GM12875 (cell line): ENCODE results near the gene FASTKD3.

Source experiments
- H3K4me3 ChIP-seq: one replicate; pipeline ENCODE4 v1.5.1; 2011; ENCODE audit warnings: low read depth, low read length, control low read depth
- CTCF ChIP-seq: IDR thresholded peaks from 2 replicates; pipeline ENCODE4 v1.5.1; 2011; ENCODE audit warnings: low read depth, mild to moderate bottlenecking, control low read depth, inconsistent platforms, low read length, moderate library complexity, borderline replicate concordance; ENCODE audit not compliant: insufficient read depth

The FASTKD3 gene

GRCh38 chr5:7849681-7850394, 19.0 kb downstream of the FASTKD3 start:
- H3K4me3 ChIP-seq, result no peak overlapping the region
- TF ChIP-seq CTCF, result no peak

GRCh38 chr5:7848296-7848695, 20.5 kb downstream of the FASTKD3 start:
- no peak for TF ChIP-seq CTCF
- H3K4me3 ChIP-seq, result no peak overlapping the region

- H3K4me3 ChIP-seq, result no peak overlapping the region
- no peak for TF ChIP-seq CTCF
Observed at GRCh38 chr5:7846327-7846726, 22.5 kb downstream of the FASTKD3 start.

- no peak overlapping the region for H3K4me3 ChIP-seq
- TF ChIP-seq CTCF, result no peak
Observed at GRCh38 chr5:7845557-7845956, 23.3 kb downstream of the FASTKD3 start.

GRCh38 chr5:7844901-7845300, 23.9 kb downstream of the FASTKD3 start:
- no peak overlapping the region for H3K4me3 ChIP-seq
- no peak for TF ChIP-seq CTCF

- no peak overlapping the region for H3K4me3 ChIP-seq
- TF ChIP-seq CTCF, result no peak
Observed at GRCh38 chr5:7842531-7842930, 26.3 kb downstream of the FASTKD3 start.

GRCh38 chr5:7837403-7837802, 31.4 kb downstream of the FASTKD3 start:
- TF ChIP-seq CTCF, result no peak
- H3K4me3 ChIP-seq, result no peak overlapping the region
